NCI-H1092 treated with DMSO at 0.1 percent for 48 hours (cell line): Measurements from ENCODE around the gene NUP210L.
"Not testable (repeated sequence)": the region's sequence is repeated elsewhere in the genome, so short reads cannot be mapped to it uniquely, and the experiment has no call there.

Experiments used
- DNase-seq: peaks from one replicate; lab custom pipeline; 2025; lab: John Stamatoyannopoulos, UW

The NUP210L gene

DNA sequence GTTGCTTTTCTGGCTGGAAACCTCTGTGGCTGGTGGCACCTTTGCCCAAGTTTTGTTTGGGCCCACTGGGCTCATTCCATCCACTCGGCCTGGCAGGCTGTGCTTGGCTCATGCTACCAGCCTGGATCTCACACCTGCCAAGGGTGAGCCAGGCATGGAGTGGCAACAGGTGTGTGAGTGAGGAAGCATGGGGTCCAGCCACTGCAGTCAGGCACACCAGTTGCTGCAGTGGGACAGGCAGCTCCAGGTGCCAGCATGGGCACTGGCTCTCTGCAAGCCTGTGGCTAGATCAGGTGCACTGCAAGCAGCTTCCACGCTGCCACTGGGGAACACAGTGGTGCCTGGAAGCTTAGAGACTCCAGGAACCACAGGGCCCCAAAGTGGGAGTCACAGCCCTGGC, 57.0 kb downstream of the NUP210L start:
- DNase-seq: no peak

GRCh38 chr1:154095456-154096060, 59.3 kb downstream of the NUP210L start:
- DNase-seq: no peak

DNA sequence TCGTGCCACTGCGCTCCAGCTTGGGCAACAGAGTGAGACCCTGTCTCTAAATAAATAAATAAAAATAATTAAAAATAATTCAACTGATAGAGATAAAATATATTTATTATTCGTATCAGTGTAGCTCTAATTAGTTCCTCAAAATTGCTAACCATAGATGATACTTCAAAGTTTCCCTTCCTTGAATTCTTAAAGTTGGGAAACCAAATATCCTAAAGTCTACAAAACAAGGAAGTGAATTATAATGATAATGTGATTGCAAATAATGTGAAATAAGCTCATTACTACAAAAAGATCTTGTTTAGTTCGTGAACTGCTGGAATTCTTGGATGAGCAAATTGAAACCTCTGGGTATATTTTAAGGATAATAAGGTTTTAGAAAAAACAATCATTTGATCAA, 60.5 kb downstream of the NUP210L start:
- DNase-seq: no peak

- DNase-seq: no peak
Measured at GRCh38 chr1:154093699-154094098, 61.2 kb downstream of the NUP210L start.

DNA sequence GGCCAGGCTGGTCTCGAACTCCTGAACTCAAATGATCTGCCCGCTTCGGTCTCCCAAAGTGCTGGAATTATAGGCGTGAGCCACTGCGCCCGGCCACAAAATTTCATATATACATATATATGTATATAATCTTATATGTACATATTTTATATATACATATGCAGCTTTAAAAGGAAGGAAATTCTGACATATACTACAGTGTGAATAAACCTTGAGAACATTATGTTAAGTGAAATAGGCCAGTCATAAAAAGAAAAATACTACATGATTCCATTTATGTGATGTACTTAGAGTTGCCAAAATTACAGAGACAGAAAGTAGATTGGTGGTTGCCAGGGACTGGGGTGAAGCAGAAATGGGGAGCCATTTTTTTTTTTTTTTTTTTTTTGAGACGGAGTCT, 63.2 kb downstream of the NUP210L start:
- DNase-seq: no peak

DNA sequence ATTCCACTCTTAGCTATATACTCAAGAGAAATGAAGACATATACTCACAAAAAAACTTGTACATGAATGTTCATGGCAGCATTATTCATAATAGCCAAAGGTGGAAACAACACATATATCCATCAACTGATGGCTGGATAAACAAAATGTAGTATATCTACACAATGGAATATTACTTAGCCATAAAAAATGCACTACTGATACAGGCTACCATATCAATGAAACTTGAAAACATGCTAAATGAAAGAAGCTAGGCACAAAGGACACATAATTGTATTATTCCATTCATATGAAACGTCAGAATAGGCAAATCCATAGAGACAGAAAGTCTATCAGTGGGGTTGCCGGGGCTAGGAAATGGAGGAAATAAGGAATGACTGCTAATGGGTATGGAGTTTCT, 67.3 kb downstream of the NUP210L start:
- DNase-seq: no peak

- DNase-seq: not testable (repeated sequence)
Measured at GRCh38 chr1:154083057-154083456, 71.8 kb downstream of the NUP210L start.

GRCh38 chr1:154081386-154082126, 73.3 kb downstream of the NUP210L start:
- no peak for DNase-seq

- no peak for DNase-seq
Measured at GRCh38 chr1:154076413-154076812, 78.5 kb downstream of the NUP210L start.

DNA sequence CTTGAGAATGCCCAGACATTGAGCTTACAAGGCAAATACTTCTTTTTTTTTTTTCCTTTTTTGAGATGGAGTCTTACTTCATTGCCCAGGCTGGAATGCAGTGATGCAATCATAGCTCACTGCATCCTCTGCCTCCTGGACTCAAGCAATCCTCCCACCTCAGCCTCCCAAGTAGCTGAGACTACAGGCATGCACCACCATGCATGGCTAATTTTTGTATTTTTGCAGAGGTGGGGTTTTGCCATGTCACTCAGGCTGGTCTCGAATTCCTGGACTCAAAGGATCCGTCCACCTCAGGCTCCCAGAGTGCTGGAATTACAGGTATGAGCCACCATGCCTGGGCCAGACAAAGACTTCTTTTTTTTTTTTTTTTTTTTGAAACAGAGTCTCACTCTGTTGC, 79.1 kb downstream of the NUP210L start:
- DNase-seq: no peak

GRCh38 chr1:154062309-154062708, 92.6 kb downstream of the NUP210L start:
- DNase-seq: no peak

DNA sequence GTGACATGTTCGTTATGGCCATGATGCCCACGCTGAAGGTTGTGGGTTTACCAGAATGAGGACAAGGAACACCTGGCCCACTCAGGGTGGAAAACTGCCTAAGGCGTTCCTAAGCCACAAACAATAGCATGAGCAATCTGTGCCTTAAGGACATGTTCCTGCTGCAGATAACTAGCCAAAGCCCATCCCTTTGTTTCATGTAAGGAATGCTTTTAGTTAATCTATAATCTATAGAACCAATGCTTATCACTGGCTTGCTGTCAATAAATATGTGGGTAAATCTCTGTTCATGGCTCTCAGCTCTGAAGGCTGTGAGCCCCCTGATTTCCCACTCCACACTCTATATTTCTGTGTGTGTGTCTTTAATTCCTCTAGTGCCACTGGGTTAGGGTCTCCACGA, 107.4 kb downstream of the NUP210L start:
- DNase-seq: not testable (repeated sequence)

- DNase-seq: not testable (repeated sequence)
Measured at GRCh38 chr1:154033697-154034096, 121.2 kb downstream of the NUP210L start.

DNA sequence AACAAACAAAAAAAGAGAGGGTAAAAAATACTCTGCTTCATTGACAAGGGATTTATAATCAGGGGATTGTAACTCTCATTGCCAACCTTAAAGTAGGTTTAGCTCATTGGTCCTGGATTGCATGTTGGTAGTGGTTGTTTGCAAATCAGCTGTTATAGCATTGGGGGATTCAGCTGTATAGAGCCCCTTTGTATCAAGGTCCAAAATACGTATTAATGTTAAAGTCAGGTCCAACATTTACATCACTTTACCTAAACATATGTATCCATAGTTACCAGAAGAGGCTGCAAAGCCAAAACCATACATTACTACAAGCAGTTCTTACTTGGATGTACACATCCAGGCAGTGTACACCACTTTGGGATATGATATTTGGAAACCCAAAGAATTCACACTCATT, 134.9 kb downstream of the NUP210L start:
- no peak for DNase-seq

DNA sequence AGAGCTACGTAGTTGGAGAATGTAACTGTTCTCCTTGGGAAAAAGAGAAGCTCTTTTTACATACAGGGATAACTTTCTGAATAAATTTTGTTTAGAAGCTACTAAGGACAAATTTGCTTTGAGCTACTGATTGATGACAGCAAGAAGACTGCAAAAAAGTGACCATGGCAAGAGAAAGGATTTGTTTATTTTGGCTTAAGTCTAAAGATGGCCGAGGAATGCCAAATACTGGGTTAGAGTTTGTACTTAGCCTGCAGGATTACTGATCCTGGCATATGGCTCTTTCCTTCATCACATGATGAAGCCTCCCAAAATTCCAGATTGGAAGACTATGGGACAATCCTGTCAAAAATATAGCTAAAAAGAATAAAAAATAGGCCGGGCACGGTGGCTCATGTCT, 135.6 kb downstream of the NUP210L start:
- no peak for DNase-seq

GRCh38 chr1:154014154-154014907, 140.5 kb downstream of the NUP210L start:
- DNase-seq: no peak

DNA sequence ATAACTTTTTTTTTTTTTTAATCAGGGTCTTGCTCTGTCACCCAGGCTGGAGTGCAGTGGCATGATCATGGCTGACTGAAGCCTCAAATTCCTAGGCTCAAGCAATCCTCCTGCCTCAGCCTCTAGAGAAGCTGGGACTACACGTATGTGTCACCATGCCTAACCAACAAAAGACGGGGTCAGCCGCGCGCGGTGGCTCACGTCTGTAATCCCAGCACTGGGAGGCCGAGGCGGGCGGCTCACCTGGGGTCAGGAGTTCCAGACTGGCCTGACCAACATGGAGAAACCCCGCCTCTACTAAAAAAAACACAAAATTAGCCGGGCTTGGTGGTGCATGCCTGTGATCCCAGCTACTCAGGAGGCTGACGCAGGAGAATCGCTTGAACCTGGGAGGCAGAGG, 142.3 kb downstream of the NUP210L start:
- not testable (repeated sequence) for DNase-seq

- DNase-seq: no peak
Measured at GRCh38 chr1:154012129-154012528, 142.7 kb downstream of the NUP210L start.

DNA sequence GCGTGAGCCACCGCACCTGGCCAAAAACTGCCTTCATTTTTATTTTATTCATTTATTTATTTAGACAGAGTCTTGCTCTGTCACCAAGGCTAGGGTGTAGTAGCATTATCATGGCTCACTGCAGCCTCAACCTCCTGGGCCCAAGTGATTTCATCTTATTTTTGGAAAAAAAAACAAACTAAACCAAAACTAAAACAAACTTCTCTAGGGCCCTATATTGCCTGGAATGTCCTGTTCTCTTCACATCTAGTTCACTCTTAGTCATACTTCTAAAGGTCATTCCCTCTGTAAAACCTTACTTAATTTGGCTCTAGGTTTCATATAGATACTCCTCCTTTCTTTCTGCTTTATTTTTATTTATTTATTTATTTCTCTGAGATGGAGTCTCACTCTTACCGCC, 148.7 kb downstream of the NUP210L start:
- DNase-seq: no peak

- DNase-seq: no peak
Measured at GRCh38 chr1:154000420-154000819, 154.5 kb downstream of the NUP210L start.

DNA sequence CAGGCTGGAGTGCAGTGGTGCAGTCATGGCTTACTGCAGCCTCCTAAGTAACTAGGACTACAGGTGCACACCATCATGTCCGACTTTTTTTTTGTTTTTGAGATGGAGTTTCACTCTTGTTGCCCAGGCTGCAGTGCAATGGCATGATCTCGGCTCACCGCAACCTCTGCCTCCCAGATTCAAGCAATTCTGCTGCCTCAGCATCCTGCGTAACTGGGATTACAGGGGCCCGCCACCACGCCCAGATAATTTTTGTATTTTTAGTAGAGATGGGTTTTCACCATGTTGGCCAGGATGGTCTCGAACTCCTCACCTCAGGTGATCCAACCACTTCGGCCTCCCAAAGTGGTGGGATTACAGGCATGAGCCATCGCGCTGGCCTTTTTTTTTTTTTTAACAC, 158.0 kb downstream of the NUP210L start:
- not testable (repeated sequence) for DNase-seq

- DNase-seq: no peak
Measured at GRCh38 chr1:153995640-153996039, 159.2 kb downstream of the NUP210L start.

- no peak for DNase-seq
Measured at GRCh38 chr1:153995202-153995601, 159.7 kb downstream of the NUP210L start.
